Thoracic aorta (tissue), 2 donors: Measurements from ENCODE around the gene DLGAP4. TPM values are rescaled to one million over a fixed set of nuclear protein-coding genes. Genes with fewer than 3 reads are reported as not detected.

ENCODE experiments used
- ATAC-seq: fragments of 150-250 bp; one replicate; pipeline ENCODE4 v1.8.0; 2017; ENCODE audit warnings: low read depth; ENCODE audit not compliant: insufficient number of reproducible peaks, low FRiP score
- DNase-seq: peaks from one replicate; pipeline ENCODE4 v3.0.0-alpha.2; 2020; ENCODE audit warnings: low spot score
- H3K27ac ChIP-seq, 2 donors: fragments of 200-600 bp; sonication (generic); 1 replicate in 1 of 2; 2 replicates in 1 of 2; pipeline ENCODE4 v1.5.1; 2016; ENCODE audit warnings: mild to moderate bottlenecking in 2 of 2, moderate library complexity in 2 of 2
- H3K27me3 ChIP-seq: fragments of 200-600 bp; sonication (generic); replicated peaks from 2 replicates; pipeline ENCODE4 v1.6.0; 2016; ENCODE audit warnings: mild to moderate bottlenecking; ENCODE audit not compliant: insufficient read depth
- H3K36me3 ChIP-seq: fragments of 200-600 bp; sonication (generic); one replicate; pipeline ENCODE4 v1.5.1; 2016
- H3K4me1 ChIP-seq, 2 donors: fragments of 200-600 bp; sonication (generic); 1 replicate in 1 of 2; 2 replicates in 1 of 2; pipeline versions ENCODE4 v1.5.1 to v1.6.0; 2016; ENCODE audit warnings: low read depth in 2 of 2, mild to moderate bottlenecking in 1 of 2; ENCODE audit not compliant: control insufficient read depth in 1 of 2
- H3K4me3 ChIP-seq: fragments of 200-600 bp; sonication (generic); 2 replicates; pipeline ENCODE4 v1.5.1; 2016; ENCODE audit warnings: mild to moderate bottlenecking
- H3K9me3 ChIP-seq: fragments of 200-600 bp; sonication (generic); 2 replicates; pipeline ENCODE4 v1.5.1; 2016
- CTCF ChIP-seq: fragments of 200-600 bp; sonication (generic); IDR thresholded peaks from one replicate; pipeline ENCODE4 v1.5.1; 2019; ENCODE audit warnings: antibody characterized with exemption
- total RNA-seq, 2 donors: library from RNA; depleted of rRNA; stranded (reverse); fragments of >200 nt; gene quantifications; one replicate each; pipeline versions ENCODE4 v1.1.0 to v1.2.3, GENCODE V29; 2016

The DLGAP4 gene
- total RNA-seq, 2 donors from 2014 or later: 66.2 to 105 TPM

GRCh38 chr20:36318166-36318565 lies 12.0 kb downstream of the DLGAP4 start:
- no peaks in the 10 kb centered on the region for H3K27me3 ChIP-seq
- H3K36me3 ChIP-seq: no peaks in the 10 kb centered on the region
- H3K4me3 ChIP-seq: no peak overlapping the region
- H3K9me3 ChIP-seq: no peaks in the 10 kb centered on the region
- no peak for TF ChIP-seq CTCF
- no peak overlapping the region for H3K27ac ChIP-seq
- DNase-seq (no peak), ATAC-seq (no peak)
- H3K4me1 ChIP-seq: no peaks in the 10 kb centered on the region

- no peak for ATAC-seq
- no peak for TF ChIP-seq CTCF
- Histone ChIP-seq H3K4me3 (no peak overlapping the region), H3K4me1 (no peaks in the 10 kb centered on the region), H3K27me3 (no peaks in the 10 kb centered on the region), H3K9me3 (peaks cover 2% of the 10 kb centered on the region), H3K27ac (no peak overlapping the region), H3K36me3 (no peaks in the 10 kb centered on the region)
- no peak for DNase-seq
Measured at GRCh38 chr20:36319356-36320260, 13.5 kb downstream of the DLGAP4 start.

- H3K4me3 ChIP-seq: no peak overlapping the region
- no peak overlapping the region for H3K27ac ChIP-seq
- ATAC-seq: no peak
- no peak for DNase-seq
- H3K4me1 ChIP-seq: no peaks in the 10 kb centered on the region
- TF ChIP-seq CTCF: no peak
- H3K36me3 ChIP-seq: no peaks in the 10 kb centered on the region
- H3K9me3 ChIP-seq: peaks cover 3% of the 10 kb centered on the region
- no peaks in the 10 kb centered on the region for H3K27me3 ChIP-seq
Measured at GRCh38 chr20:36320261-36320897, 14.2 kb downstream of the DLGAP4 start.

DNA sequence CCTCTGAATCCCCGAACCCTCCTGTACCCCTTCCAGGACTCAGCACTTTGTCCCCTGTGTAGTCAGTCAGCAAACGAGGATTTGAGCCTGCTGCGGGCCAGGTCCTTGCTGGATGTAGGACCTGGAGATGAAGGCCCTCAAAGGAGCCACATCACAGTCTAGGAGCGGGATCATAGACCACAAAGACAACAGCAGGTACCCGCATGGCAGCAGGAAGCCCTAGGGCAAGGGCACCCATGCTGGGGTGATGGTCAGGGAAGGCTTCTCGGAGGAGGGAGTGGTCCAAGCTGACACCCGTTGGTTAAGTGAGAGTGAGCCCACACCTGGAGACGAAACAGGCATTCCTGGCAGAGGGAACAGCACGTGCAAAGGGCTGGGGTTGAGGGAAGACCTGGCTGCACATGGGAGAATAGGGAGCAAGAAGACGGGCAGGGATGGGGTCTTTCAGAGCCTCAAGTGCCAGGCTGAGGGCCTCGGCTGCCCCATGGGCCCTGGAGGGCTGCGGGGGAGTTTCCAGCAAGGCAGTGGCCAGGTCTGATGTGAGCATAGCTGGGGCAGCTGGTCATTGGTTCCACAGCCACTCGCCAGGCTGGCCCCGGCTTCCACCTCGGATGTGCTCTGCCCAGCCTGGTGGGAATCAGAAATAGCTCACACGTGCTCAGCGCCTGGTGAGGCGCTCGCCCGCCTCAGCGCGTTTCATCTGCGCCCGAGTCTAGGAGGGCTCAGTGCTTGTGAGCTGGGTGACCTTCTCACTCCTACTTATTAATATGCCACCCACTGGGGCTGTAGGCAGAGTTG lies 15.0 kb downstream of the DLGAP4 start:
- H3K4me1 ChIP-seq: no peaks in the 10 kb centered on the region
- no peaks in the 10 kb centered on the region for H3K36me3 ChIP-seq
- ATAC-seq (no peak), DNase-seq (no peak)
- no peak overlapping the region for H3K27ac ChIP-seq
- no peak overlapping the region for H3K4me3 ChIP-seq
- H3K9me3 ChIP-seq: peaks cover 3% of the 10 kb centered on the region
- H3K27me3 ChIP-seq: no peaks in the 10 kb centered on the region
- no peak for TF ChIP-seq CTCF

DNA sequence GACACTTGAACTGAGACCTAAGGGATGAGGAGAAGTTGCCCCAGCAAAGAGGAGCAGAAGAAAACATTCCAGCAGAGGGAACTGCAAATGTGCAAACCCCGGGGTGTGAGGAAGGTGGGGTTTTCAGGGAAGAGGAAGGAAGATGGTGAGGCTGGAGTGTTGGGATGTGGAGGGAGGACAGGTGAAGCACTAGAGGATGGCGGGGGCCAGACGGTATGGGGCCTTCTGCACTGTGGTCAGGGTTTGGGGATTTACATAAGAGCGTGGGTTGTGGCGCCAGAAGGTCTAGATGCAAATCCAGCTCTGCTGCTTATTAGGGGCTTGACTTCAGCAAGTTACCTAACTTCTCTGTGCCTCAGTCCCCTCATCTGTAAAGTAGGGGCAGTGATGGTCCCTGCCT lies 16.0 kb downstream of the DLGAP4 start:
- ATAC-seq (no peak), DNase-seq (no peak)
- H3K9me3 ChIP-seq: peaks cover 5% of the 10 kb centered on the region
- no peaks in the 10 kb centered on the region for H3K36me3 ChIP-seq
- no peak overlapping the region for H3K4me3 ChIP-seq
- no peak for TF ChIP-seq CTCF
- no peak overlapping the region for H3K27ac ChIP-seq
- no peaks in the 10 kb centered on the region for H3K27me3 ChIP-seq
- H3K4me1 ChIP-seq: no peaks in the 10 kb centered on the region
